Activated naive CD4-positive, alpha-beta T cell treated with anti-CD3 and anti-CD28 coated beads, Interleukin-2, amount 50 U/mL, for 24 hours (primary cell): ENCODE measurements around the gene CKB.

Experiments
- H3K27ac Mint-ChIP-seq: one replicate; pipeline ENCODE4 v1.8.0; 2021; ENCODE audit warnings: mild to moderate bottlenecking, mixed read lengths
- H3K27me3 Mint-ChIP-seq: one replicate; pipeline ENCODE4 v1.8.0; 2021; ENCODE audit warnings: mixed read lengths
- H3K36me3 Mint-ChIP-seq: one replicate; pipeline ENCODE4 v1.8.0; 2021; ENCODE audit warnings: mixed read lengths
- H3K4me1 Mint-ChIP-seq: one replicate; pipeline ENCODE4 v1.8.0; 2021; ENCODE audit warnings: mixed read lengths
- H3K4me3 Mint-ChIP-seq: one replicate; pipeline ENCODE4 v1.8.0; 2021; ENCODE audit warnings: mild to moderate bottlenecking, mixed read lengths
- H3K9me3 Mint-ChIP-seq: one replicate; pipeline ENCODE4 v1.8.0; 2021; ENCODE audit warnings: mixed read lengths

Gene CKB

DNA sequence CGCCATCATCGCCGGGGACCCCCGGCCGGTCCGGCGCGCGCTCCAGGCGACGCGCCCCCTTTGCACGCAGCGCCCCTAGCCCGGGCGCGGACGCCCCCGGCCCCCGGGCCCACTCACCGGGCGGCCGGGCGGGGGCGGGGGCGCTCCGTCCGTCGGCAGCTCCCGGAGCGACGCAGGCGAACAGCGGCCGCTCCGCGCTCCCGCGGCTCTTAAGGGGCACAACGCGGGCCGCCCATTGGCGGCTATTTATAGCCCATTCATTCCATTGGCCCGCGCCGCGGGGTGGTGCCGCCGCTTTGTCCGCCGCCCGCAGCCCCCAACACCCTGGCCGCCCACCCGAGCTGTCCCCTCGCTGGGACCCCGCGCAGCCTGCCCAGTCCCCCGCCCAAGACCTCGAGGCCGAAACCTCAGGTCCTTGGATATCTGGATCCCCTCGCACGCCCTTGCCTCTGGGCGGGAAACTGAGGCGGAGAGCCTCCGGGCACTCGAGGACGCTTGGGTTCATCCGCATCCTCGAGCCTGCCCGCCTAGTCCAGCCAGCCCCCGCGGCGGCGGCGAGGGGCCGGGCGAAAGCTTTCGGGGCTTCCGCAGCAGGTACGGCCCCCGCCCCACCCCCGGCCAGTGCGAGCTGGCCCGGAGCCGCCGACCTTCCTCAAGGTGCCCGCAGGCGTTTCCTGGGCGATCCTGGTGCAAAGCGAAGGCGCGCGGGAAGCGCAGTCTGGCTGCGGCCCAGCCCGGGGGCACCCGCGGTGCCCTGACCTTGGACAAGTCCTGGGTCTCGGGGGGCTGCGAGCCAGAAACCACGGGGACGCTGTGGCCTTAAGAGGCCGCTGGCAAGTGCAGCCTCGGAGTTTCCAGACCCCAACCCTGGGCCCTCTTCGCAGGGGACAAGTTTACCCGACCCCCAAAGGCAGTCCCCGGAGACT, at the start of gene CKB:
Gene CKB (minus strand): TSS at position 182 of the 926 bp plus-strand sequence. CDS start 337 bp downstream, outside the sequence.
- no peaks in the 10 kb centered on the region for H3K36me3 Mint-ChIP-seq
- no peak within 1 kb of the TSS for H3K27ac Mint-ChIP-seq
- peaks cover 22% of the 10 kb centered on the region for H3K4me1 Mint-ChIP-seq
- peaks cover 6% of the 10 kb centered on the region for H3K27me3 Mint-ChIP-seq
- H3K4me3 Mint-ChIP-seq, result peak within 1 kb of the TSS; percentile 65
- H3K9me3 Mint-ChIP-seq, result no peaks in the 10 kb centered on the region

- Mint-ChIP-seq H3K9me3 (no peaks in the 10 kb centered on the region), H3K4me3 (no peak overlapping the region), H3K4me1 (peaks cover 25% of the 10 kb centered on the region), H3K27me3 (no peaks in the 10 kb centered on the region), H3K36me3 (no peaks in the 10 kb centered on the region), H3K27ac (no peak overlapping the region)
Measured at GRCh38 chr14:103569408-103569807, 46.8 kb upstream of the CKB start.

DNA sequence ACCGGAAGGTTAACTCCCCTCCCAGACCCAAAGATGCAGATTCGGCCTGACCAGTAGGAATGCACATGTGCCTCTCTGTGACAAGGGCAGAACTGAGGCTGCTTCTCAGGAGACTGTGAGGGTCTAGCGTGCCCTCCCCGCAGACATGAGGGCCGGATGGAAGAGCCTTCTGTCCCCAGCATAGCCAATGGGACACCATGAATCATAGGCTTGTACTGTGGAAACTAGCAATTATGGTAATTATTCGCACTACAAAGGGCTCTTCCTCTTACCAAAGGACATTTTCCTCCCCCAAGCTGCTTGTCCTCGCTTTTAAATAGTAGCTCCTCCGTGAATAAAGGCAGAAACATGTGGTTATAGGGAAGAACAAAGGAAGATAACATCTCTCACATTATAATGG, 46.3 kb upstream of the CKB start:
- H3K4me1 Mint-ChIP-seq, result peaks cover 29% of the 10 kb centered on the region
- H3K9me3 Mint-ChIP-seq, result no peaks in the 10 kb centered on the region
- H3K27me3 Mint-ChIP-seq, result no peaks in the 10 kb centered on the region
- no peak overlapping the region for H3K27ac Mint-ChIP-seq
- no peaks in the 10 kb centered on the region for H3K36me3 Mint-ChIP-seq
- H3K4me3 Mint-ChIP-seq, result no peak overlapping the region

DNA sequence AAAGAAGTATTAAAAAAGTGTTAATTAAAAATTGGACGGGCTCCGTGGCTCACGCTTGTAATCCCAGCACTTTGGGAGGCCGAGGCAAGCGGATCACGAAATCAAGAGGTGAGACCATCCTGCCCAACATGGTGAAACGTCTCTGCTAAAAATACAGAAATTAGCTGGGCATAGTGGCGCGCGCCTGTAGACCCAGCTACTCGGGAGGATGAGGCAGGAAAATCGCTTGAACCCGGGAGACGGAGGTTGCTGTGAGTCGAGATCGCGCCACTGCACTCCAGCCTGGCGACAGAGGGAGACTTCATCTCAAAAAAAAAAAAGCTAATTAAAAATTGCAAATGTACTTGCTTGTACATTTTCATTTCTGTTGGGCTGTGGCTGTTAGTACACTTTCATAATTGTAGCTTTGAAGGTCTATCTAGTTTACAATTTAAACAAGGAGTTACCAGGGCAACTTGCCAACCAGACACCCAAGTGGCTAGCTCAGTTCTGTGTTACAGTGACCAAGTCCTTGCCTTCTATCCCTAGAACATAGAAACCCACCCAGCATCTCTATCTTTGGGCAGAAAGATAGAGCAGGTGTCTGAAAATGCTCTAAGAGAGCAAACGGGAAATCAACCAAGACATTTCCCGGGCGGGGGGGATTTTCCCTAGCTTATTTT, 41.3 kb upstream of the CKB start:
- Mint-ChIP-seq H3K9me3 (no peaks in the 10 kb centered on the region), H3K4me3 (peak overlapping the region; percentile 94), H3K27ac (no peak overlapping the region), H3K4me1 (peaks cover 61% of the 10 kb centered on the region), H3K36me3 (peaks cover 10% of the 10 kb centered on the region), H3K27me3 (no peaks in the 10 kb centered on the region)

- Mint-ChIP-seq H3K27me3 (no peaks in the 10 kb centered on the region), H3K4me3 (peak overlapping the region; percentile 94), H3K27ac (peak overlapping the region; percentile 91), H3K36me3 (peaks cover 10% of the 10 kb centered on the region), H3K9me3 (no peaks in the 10 kb centered on the region), H3K4me1 (peaks cover 68% of the 10 kb centered on the region)
Measured at GRCh38 chr14:103563226-103563620, 40.6 kb upstream of the CKB start.

DNA sequence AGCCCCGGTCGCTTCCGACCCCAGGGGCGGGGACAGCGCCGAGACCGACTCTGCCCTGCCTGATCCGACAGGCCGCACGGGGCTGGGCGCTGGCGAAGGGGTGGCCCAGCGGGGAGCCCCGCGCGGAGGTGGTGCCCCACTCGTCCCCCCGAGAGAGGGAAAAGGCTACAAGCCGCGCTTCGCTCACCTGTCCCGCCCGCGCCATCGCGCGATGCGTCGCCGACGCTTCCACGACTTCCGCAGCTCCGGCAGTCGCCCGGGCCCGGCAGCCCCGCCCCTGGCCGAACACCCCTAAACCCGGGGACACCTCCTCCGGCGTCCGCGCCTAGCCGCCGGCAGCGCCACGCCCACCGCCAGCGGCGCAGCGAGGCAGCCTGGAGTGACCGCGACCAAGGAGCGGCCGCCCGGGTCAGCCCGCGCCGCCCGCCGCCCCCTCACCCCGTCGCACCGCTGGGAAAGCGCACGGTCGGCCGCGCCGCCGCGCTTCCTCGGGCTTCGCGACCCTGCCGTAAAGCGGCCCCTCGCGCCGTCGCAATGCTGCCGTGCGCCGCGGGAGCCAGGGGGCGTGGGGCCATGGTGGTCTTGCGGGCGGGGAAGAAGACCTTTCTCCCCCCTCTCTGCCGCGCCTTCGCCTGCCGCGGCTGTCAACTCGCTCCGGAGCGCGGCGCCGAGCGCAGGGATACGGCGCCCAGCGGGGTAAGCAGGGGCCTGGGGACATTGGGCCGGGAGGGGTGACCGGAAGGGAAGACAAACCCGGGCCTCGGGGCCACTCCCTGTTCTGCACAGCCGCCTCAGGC, 40.0 kb upstream of the CKB start, which contains the start of the genes BAG5 and COA8:
Gene BAG5 (minus strand): TSS at position 229 of the 797 bp plus-strand sequence. CDS start 1,493 bp downstream, outside the sequence.
Gene COA8 (plus strand): TSS at position 532 of the 797 bp plus-strand sequence. CDS start 42 bp downstream, at position 574.
- H3K27me3 Mint-ChIP-seq, result no peaks in the 10 kb centered on the region
- peaks cover 10% of the 10 kb centered on the region for H3K36me3 Mint-ChIP-seq
- no peaks in the 10 kb centered on the region for H3K9me3 Mint-ChIP-seq
- H3K27ac Mint-ChIP-seq, result peak within 1 kb of the TSS; percentile 98
- H3K4me1 Mint-ChIP-seq, result peaks cover 67% of the 10 kb centered on the region
- peak within 1 kb of the TSS; percentile 97 for H3K4me3 Mint-ChIP-seq

DNA sequence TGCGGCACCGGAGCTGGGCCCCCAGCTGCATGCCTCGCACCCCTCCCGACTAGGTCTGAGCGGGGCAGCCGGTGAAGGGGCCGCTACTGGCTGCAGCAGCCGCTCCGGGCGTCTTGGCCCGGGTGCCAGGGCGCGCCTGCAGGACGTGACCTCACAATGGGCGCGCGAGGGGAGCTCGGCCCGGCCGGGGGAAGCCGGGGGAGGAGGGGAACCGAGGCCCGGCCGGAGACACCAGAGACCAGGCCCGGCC, 39.5 kb upstream of the CKB start:
- H3K36me3 Mint-ChIP-seq, result peaks cover 10% of the 10 kb centered on the region
- peak overlapping the region; percentile 98 for H3K27ac Mint-ChIP-seq
- peak overlapping the region; percentile 97 for H3K4me3 Mint-ChIP-seq
- H3K9me3 Mint-ChIP-seq, result no peaks in the 10 kb centered on the region
- peaks cover 72% of the 10 kb centered on the region for H3K4me1 Mint-ChIP-seq
- no peaks in the 10 kb centered on the region for H3K27me3 Mint-ChIP-seq

GRCh38 chr14:103561381-103562178, 39.0 kb upstream of the CKB start:
- peaks cover 10% of the 10 kb centered on the region for H3K36me3 Mint-ChIP-seq
- H3K27me3 Mint-ChIP-seq, result no peaks in the 10 kb centered on the region
- H3K4me1 Mint-ChIP-seq, result peaks cover 75% of the 10 kb centered on the region
- no peaks in the 10 kb centered on the region for H3K9me3 Mint-ChIP-seq
- H3K4me3 Mint-ChIP-seq, result peak overlapping the region; percentile 97
- peak overlapping the region; percentile 98 for H3K27ac Mint-ChIP-seq

- peaks cover 10% of the 10 kb centered on the region for H3K36me3 Mint-ChIP-seq
- no peaks in the 10 kb centered on the region for H3K27me3 Mint-ChIP-seq
- no peaks in the 10 kb centered on the region for H3K9me3 Mint-ChIP-seq
- H3K4me3 Mint-ChIP-seq, result peak overlapping the region; percentile 97
- peaks cover 71% of the 10 kb centered on the region for H3K4me1 Mint-ChIP-seq
- H3K27ac Mint-ChIP-seq, result peak overlapping the region; percentile 98
Measured at GRCh38 chr14:103560691-103561090, 38.1 kb upstream of the CKB start.

DNA sequence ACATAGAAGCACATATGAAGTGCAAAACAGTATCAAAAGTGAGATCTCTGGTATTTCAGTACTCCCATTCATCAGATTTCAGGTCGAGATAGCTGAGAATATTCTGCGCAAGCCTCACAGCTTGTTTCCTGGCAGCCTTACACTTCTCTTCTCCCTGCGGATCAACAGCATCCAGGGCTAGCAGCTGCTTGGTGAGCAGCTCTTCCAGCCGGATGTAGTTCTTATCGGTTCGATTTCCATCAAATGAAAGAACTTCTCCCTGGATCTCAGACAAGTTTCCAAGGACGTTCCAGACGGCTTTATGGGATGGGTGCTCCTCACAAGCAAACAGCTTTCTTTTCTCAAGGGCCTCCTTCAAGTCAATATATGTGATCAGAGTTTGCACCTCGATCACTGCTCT, 37.1 kb upstream of the CKB start:
- Mint-ChIP-seq H3K27me3 (no peaks in the 10 kb centered on the region), H3K9me3 (no peaks in the 10 kb centered on the region), H3K36me3 (peaks cover 11% of the 10 kb centered on the region), H3K27ac (no peak overlapping the region), H3K4me3 (peak overlapping the region; percentile 57), H3K4me1 (peaks cover 73% of the 10 kb centered on the region)

DNA sequence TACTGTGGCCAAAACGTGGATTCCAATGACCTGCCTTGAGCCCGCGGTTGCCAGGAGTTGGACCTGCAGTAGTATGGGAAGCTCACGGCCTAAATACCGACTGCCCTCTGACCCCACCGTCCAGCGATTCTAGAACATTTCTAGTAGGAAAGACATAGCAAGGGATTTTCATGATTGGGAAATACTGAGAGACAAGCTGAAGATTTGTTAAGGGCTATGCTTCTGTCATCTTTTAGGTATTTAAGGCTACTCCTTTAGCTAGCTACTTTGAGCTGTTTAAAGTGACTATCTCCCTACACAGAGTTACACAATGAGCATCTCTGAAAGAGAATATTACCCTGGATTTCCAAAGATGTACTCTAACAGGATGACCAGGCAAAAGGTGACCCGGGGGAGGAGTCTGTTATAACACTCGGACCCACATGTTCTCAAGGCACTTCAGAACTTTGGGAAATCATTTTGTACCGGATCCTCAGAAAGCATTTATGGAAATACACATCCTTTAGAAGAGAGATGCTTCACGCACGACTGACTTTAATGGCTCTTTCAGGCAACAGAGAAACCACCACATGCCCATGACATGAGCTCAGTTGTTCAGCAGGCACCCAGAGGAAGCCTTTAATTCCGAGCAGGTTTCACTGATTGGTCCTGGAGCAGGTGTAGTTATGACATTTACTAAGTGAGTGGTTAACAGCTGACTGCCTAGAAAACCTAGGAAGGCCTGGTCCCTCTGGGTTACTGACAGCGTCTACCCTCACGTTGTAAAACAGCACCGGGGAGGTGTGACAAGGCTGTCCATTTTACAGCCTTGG, 35.6 kb upstream of the CKB start:
- no peaks in the 10 kb centered on the region for H3K27me3 Mint-ChIP-seq
- peaks cover 63% of the 10 kb centered on the region for H3K4me1 Mint-ChIP-seq
- H3K36me3 Mint-ChIP-seq, result peaks cover 11% of the 10 kb centered on the region
- H3K9me3 Mint-ChIP-seq, result no peaks in the 10 kb centered on the region
- peak overlapping the region; percentile 30 for H3K27ac Mint-ChIP-seq
- H3K4me3 Mint-ChIP-seq, result peak overlapping the region; percentile 51

DNA sequence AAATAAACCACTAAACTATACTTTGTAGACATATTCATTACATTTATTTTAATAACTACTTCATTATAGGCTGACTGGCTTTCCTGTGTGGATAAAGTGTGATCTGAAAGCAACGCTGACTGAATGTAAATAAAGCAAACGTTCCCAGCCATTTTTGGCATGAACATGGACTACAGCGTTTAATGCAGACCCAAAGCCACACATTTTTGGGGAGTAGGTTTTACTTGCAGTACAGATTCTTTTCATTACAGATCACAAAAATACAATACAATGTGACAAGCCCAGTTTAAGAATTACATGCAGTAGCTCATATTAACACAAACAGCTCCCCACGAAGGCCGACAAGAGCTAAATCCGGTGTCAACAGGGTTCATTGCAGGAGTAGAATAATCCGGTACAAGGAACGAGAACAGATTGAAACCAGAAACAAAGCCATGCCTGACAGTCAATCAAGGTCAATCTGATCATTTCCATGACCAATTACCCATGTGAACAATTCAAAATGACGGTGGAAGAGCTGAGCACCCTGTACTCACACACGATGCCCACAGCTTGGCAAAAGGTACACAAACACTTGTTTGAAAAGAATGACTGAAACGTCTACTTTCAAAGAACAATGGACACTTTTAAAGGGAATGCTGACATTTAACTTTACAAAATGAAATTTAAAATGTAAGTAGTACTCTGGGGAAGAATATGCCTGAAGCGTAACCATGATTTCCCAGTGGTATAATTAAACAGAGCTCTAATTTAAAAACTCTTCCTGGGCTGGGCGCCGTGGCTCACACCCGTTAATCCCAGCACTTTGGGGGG, 34.5 kb upstream of the CKB start:
- peaks cover 62% of the 10 kb centered on the region for H3K4me1 Mint-ChIP-seq
- H3K9me3 Mint-ChIP-seq, result no peaks in the 10 kb centered on the region
- H3K27me3 Mint-ChIP-seq, result no peaks in the 10 kb centered on the region
- H3K27ac Mint-ChIP-seq, result peak overlapping the region; percentile 30
- H3K36me3 Mint-ChIP-seq, result peaks cover 11% of the 10 kb centered on the region
- peak overlapping the region; percentile 4 for H3K4me3 Mint-ChIP-seq

DNA sequence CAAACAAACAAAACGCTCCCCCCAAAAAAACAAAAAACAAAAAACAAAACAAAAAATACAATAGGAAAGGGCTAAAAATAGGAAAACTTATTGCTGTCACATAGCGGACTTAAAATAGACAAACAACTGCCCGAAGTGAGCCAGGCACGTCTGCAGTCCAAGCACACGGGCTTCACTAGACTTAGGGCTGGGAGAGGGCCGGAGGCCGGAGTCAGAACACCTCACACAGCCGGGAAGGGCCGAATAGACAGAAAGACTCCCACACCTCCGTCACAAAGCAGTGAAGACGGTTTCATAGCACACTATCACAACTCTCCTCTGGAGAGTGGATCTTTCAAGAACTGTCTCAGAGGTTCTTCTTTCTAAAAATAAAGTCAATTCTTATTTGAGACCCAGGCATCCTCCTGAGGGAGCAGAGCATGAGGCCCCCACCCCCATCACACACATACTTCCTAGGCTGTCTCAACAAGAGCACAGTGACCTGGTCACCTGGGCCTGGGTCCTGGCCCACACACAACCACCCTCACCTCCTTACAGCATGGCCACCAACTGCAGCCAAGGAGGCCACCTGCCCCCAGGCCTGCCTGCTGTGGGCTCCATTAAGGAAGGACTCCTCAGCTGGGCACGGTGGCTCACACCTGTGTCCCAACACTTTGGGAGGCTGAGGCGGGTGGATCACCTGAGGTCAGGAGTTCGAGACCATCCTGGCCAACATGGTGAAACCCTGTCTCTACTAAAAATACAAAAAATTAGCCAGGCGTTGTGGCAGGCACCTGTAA, 33.1 kb upstream of the CKB start:
- H3K27me3 Mint-ChIP-seq, result no peaks in the 10 kb centered on the region
- no peak overlapping the region for H3K27ac Mint-ChIP-seq
- peaks cover 50% of the 10 kb centered on the region for H3K4me1 Mint-ChIP-seq
- H3K9me3 Mint-ChIP-seq, result no peaks in the 10 kb centered on the region
- peaks cover 7% of the 10 kb centered on the region for H3K36me3 Mint-ChIP-seq
- H3K4me3 Mint-ChIP-seq, result no peak overlapping the region
